Thymus (tissue), 11 donors: ENCODE measurements around the gene KIF13A. TPM values are rescaled to one million over a fixed set of nuclear protein-coding genes. Genes with fewer than 3 reads are reported as not detected.
A peak's percentile ranks its signal among the peaks of the same experiment; 100 is the strongest.
"Not testable (repeated sequence)": the region's sequence is repeated elsewhere in the genome, so short reads cannot be mapped to it uniquely, and the experiment has no call there.

Source experiments
- DNase-seq, 9 donors: peaks; one replicate each; pipeline ENCODE4 v3.0.0-alpha.2; 2013; ENCODE audit warnings: low spot score in 9 of 9, low read depth in 6 of 9, missing footprints in 1 of 9
- H3K27ac ChIP-seq, 2 donors: one replicate each; pipeline ENCODE4 v1.5.1; 2013; ENCODE audit warnings: control low read depth in 1 of 2, low read depth in 1 of 2, low read length in 1 of 2, mild to moderate bottlenecking in 1 of 2, moderate library complexity in 1 of 2
- H3K27me3 ChIP-seq, 2 donors: one replicate each; pipeline ENCODE4 v1.5.1; 2013; ENCODE audit warnings: low read length in 1 of 2; ENCODE audit not compliant: control insufficient read depth in 2 of 2, insufficient read depth in 1 of 2
- H3K36me3 ChIP-seq, 2 donors: one replicate each; pipeline ENCODE4 v1.5.1; 2013; ENCODE audit warnings: low read length in 1 of 2, mild to moderate bottlenecking in 1 of 2, moderate library complexity in 1 of 2; ENCODE audit not compliant: control insufficient read depth in 2 of 2, insufficient read depth in 2 of 2
- H3K4me1 ChIP-seq, 2 donors: one replicate each; pipeline ENCODE4 v1.5.1; 2013; ENCODE audit warnings: low read length in 2 of 2; ENCODE audit not compliant: control insufficient read depth in 2 of 2, insufficient read depth in 2 of 2
- H3K4me3 ChIP-seq, 2 donors: one replicate each; pipeline ENCODE4 v1.5.1; 2013; ENCODE audit warnings: low read length in 2 of 2, control low read depth in 1 of 2, mild to moderate bottlenecking in 1 of 2
- H3K9me3 ChIP-seq, 2 donors: one replicate each; pipeline ENCODE4 v1.5.1; 2013; ENCODE audit warnings: low read length in 1 of 2, mild to moderate bottlenecking in 1 of 2; ENCODE audit not compliant: control insufficient read depth in 2 of 2, insufficient read depth in 1 of 2
- WGBS: extraction: QIAGEN DNeasy Blood & Tissue Kit; methylation state at CpG from one replicate; pipeline ENCODE4 v1.1.7; 2013; 5-methylcytosine and 5-hydroxymethylcytosine counted together
- polyA plus RNA-seq: library from polyadenylated mRNA; stranded (reverse); fragments of 200-250 nt; gene quantifications from one replicate; pipeline ENCODE4 v1.2.3, GENCODE V29; 2013
- total RNA-seq: library from RNA; stranded (reverse); fragments of 120-200 nt; gene quantifications from one replicate; pipeline ENCODE4 v1.2.4, GENCODE V29; 2013
- donor health status: healthy.

KIF13A gene
- total and polyA plus RNA-seq, 2 donors: 8.5 to 13.7 TPM

DNA sequence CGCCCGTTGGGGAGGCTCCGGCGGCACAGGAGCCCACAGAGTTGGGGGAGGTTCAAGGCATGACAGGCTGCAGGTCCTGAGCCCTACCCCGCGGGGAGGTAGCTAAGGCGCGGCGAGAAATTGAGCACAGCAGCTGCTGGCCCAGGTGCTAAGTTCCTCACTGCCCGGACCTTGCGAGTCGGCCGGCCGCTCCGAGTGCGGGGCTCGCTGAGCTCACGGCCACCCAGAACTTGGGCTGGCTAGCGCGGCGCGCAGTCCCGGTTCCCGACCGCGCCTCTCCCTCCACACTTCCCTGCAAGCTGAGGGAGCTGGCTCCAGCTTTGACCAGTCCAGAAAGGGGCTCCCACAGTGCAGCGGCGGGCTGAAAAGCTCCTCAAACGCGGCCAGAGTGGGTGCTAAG is 23.9 kb upstream of the KIF13A start:
- Histone ChIP-seq H3K4me1 (no peaks in the 10 kb centered on the region), H3K9me3 (peaks cover 0 to 3% of the 10 kb centered on the region in 2 donors), H3K27me3 (no peaks in the 10 kb centered on the region), H3K36me3 (no peaks in the 10 kb centered on the region), H3K27ac (no peak overlapping the region), H3K4me3 (no peak overlapping the region)
- DNase-seq: no peak
- WGBS: 97% methylated on average over 30 of the region's 30 CpGs

DNA sequence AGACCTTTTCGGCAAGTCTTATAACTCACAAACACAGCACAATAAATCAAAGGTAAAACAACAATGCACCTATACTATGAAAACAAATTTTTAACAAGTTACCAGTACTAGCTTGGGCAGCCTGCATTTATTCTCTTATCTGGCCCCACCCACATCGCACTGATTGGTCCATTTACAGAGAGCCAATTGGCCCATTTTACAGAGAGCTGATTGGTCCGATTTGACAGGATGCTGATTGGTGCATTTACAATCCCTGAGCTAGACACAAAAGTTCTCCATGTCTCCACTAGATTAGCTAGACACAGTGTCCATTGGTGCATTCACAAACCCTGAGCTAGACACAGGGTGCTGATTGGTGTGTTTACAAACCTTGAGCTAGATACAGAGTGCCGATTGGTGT is 23.1 kb upstream of the KIF13A start:
- WGBS: 99% methylated on average over 4 of the region's 4 CpGs
- H3K9me3 ChIP-seq, H3K27me3 ChIP-seq, H3K27ac ChIP-seq, H3K36me3 ChIP-seq, DNase-seq, H3K4me3 ChIP-seq, H3K4me1 ChIP-seq: not testable (repeated sequence)

DNA sequence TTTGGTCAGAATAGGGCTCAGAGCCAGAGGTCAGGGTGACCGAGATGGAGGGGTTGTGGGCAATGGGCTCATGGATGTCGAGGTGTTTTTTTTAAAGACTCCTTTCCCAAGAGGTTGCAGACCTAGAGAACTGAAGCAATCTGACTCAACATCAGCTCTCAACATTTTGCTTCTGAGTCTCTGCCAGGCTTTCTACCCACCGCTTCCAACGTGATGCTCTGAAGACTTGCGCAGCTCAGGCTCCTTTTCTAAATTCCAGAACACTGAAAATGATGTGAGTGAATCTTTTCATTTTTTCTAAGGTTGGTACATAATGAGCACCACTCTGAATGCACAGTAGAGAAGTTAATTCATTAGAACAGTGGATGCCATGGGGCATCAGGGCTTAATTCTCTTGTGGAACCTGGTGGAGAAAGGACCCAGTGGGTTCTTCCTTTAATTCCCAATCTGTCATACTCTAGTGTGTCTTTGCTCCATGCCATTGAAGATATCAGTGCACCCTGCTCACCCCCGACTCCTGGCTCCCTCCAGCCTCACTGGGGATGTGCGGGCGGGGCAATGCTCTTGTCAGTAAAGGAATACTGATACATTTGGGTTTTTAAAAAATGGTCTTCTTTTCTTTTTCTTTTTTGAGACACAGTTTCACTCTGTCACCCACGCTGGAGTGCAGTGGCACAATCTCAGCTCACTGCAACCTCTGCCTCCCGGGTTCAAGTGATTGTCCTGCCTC is 17.0 kb upstream of the KIF13A start:
- Histone ChIP-seq H3K27ac (no peak overlapping the region), H3K4me1 (no peaks in the 10 kb centered on the region), H3K36me3 (no peaks in the 10 kb centered on the region), H3K9me3 (no peaks in the 10 kb centered on the region), H3K27me3 (no peaks in the 10 kb centered on the region), H3K4me3 (no peak overlapping the region)
- no peak for DNase-seq
- WGBS: 97% methylated on average over 10 of the region's 10 CpGs

DNA sequence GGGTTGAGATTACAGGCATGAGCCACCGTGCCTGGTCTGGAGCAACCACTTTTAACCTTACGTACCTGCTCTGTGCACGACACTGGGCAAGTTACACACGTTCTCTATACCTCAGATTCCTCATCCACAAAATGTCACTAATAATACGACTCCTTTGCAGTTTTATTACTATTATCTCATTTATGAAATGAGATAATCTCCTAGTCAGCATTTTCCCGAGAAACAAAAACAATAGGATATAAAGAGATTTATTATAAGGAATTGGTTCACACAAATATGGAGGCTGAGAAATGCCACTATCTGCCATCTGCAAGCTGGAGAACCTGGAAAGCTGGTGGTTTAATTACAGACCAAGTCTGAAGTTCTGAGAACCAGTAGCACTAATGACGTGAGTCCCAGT is 12.0 kb upstream of the KIF13A start:
- 97% methylated on average over 7 of the region's 7 CpGs for WGBS
- Histone ChIP-seq H3K27me3 (no peaks in the 10 kb centered on the region), H3K9me3 (no peaks in the 10 kb centered on the region), H3K36me3 (no peaks in the 10 kb centered on the region), H3K4me3 (no peak overlapping the region), H3K27ac (no peak overlapping the region), H3K4me1 (no peaks in the 10 kb centered on the region)
- DNase-seq: no peak

DNA sequence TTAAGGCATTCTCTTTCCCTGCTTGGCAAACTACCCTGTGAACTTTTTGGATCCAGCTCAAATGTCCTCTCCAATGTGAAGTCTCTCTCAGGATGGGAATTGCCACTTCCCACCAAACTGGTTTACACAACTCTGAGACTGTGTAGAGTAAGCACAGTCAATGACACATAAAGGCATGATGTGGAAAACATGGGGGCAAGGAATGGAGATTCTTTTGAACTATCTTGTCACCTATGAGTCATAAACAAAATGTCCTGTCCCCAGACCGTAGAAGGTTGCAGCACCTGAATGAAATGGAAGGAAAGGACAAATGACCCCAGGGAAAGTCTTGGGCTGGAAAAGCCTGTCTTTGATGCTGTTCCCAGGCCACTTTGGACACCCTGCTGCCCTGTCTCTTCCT is 11.0 kb upstream of the KIF13A start:
- H3K27ac ChIP-seq: no peak overlapping the region
- no peak overlapping the region for H3K4me3 ChIP-seq
- no peaks in the 10 kb centered on the region for H3K27me3 ChIP-seq
- 95% methylated on average over 1 of the region's 1 CpG for WGBS
- H3K4me1 ChIP-seq: peaks cover 0 to 4% of the 10 kb centered on the region in 2 donors
- no peaks in the 10 kb centered on the region for H3K9me3 ChIP-seq
- H3K36me3 ChIP-seq: no peaks in the 10 kb centered on the region
- no peak for DNase-seq

DNA sequence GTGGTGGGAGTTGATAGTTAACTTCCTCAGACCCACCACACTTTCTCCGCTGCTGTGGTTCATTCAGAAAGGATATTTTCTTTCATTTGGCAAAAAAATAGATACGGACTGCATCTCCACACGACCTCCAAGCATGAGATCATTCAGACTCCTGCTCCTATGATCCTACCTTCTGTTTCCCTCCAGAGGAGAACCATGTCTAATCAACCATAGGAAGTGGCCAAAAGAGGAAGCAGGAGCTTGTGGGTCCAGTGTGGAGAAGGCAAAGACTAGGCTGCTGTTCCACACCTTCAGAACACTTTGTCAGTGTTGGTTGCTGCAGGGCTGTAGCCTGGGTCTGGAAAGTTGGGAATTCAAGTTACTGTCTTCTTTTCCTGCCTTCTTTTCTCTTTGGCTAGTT is 10.6 kb upstream of the KIF13A start:
- Histone ChIP-seq H3K27me3 (no peaks in the 10 kb centered on the region), H3K4me1 (peaks cover 0 to 4% of the 10 kb centered on the region in 2 donors), H3K36me3 (no peaks in the 10 kb centered on the region), H3K4me3 (no peak overlapping the region), H3K9me3 (no peaks in the 10 kb centered on the region), H3K27ac (no peak overlapping the region)
- no peak for DNase-seq
- 77% methylated on average over 3 of the region's 3 CpGs for WGBS

DNA sequence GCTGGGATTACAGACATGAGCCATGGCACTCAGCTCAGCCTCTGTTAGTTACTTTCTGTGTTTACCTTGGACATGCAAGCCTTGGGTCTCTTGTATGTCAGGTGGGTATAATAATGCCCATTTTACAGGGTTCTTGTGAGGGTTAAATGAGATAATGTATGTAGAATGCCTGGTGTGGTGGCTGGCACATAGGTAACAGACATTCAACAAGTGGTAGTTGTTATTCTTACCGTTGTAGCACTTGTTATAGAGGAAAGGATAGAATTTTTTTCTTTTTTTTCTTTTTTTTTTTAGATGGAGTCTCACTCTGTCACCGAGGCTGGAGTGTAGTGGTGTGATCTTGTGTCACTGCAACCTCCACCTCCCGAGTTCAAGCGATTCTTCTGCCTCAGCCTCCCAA is 8.0 kb upstream of the KIF13A start:
- Histone ChIP-seq H3K4me1 (peaks cover 0 to 4% of the 10 kb centered on the region in 2 donors), H3K36me3 (no peaks in the 10 kb centered on the region), H3K27me3 (no peaks in the 10 kb centered on the region), H3K27ac (no peak overlapping the region), H3K4me3 (no peak overlapping the region), H3K9me3 (no peaks in the 10 kb centered on the region)
- DNase-seq: no peak
- 97% methylated on average over 4 of the region's 4 CpGs for WGBS

DNA sequence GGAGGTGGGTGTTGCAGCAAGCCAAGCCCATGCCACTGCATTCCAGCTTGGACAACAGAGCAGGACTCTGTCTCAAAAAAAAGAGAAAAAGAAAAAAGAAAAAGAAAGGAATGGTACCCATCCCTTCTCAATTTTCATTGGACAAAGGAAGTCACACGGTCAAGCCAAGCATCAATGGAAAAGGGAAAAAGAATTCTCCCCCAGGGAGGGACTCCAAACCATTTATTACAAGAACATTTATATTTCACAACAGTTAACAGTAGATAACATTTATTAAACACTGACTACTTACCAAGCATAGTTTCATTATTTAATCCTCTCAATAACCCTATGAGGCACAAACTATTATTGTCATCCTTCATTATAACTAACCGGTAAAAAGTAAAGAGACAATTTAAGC is 6.6 kb upstream of the KIF13A start:
- Histone ChIP-seq H3K27ac (no peak overlapping the region), H3K36me3 (no peaks in the 10 kb centered on the region), H3K27me3 (peaks cover 0 to 8% of the 10 kb centered on the region in 2 donors), H3K4me3 (no peak overlapping the region), H3K9me3 (no peaks in the 10 kb centered on the region), H3K4me1 (peaks cover 0 to 4% of the 10 kb centered on the region in 2 donors)
- 93% methylated on average over 2 of the region's 2 CpGs for WGBS
- no peak for DNase-seq

DNA sequence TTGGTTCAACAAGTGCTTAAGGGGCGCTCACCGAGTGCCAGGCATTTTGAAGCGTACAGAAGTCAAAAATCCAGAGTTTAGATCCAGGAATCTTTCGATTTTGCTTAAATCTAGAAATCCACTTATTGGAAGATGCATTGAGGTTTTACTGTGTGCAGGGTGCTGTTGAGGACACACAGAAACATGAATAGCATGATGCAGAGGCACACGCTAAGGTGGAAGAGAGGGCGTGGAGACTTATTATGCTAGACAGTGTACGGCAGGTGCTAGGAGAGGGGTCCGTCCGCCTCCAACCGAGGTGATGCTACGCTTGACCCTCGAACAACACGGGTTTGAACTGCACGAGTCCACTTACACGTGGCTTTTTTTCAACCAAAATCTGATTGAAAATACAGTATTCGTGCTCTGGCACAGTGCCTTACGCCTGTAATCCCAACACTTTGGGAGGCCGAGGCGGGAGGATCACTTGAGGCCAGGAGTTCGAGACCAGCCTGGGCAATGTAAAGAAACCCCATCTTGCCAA is 1.0 kb upstream of the KIF13A start:
- DNase-seq: no peak

More for the DNA sequence above, 1.0 kb upstream of the KIF13A start:
- H3K9me3 ChIP-seq: peaks cover 0 to 4% of the 10 kb centered on the region in 2 donors
- H3K27ac ChIP-seq: peak overlapping the region in 1 of 2 donors; percentile 47
- peak overlapping the region; percentile 43 to 65 for H3K4me3 ChIP-seq
- H3K27me3 ChIP-seq: peaks cover 28 to 39% of the 10 kb centered on the region in 2 donors
- 43% methylated on average over 20 of the region's 20 CpGs for WGBS
- H3K36me3 ChIP-seq: no peaks in the 10 kb centered on the region
- peaks cover 0 to 10% of the 10 kb centered on the region in 2 donors for H3K4me1 ChIP-seq
